Measurements from ENCODE around the gene ZMIZ1. TPM values are rescaled to one million over a fixed set of nuclear protein-coding genes. Genes with fewer than 3 reads are reported as not detected.

ZMIZ1 gene
- total RNA-seq, 1 experiment from 2014 or later = 15.4 TPM

- DNase-seq (ENCODE audit: low read depth) = peak; percentile 94
Observed at GRCh38 chr10:79149662-79150443, 81.1 kb downstream of the ZMIZ1 start.

GRCh38 chr10:79150444-79150754 lies 81.6 kb downstream of the ZMIZ1 start:
- DNase-seq (ENCODE audit: low read depth) = no peak

GRCh38 chr10:79152423-79152817 lies 83.7 kb downstream of the ZMIZ1 start:
- peak; percentile 55 for DNase-seq (ENCODE audit: low read depth)

GRCh38 chr10:79153745-79154144 lies 85.0 kb downstream of the ZMIZ1 start:
- peak; percentile 53 for DNase-seq (ENCODE audit: low read depth)

GRCh38 chr10:79155301-79156081 lies 86.7 kb downstream of the ZMIZ1 start:
- no peak for DNase-seq (ENCODE audit: low read depth)

GRCh38 chr10:79156334-79157274 lies 87.8 kb downstream of the ZMIZ1 start:
- no peak for DNase-seq (ENCODE audit: low read depth)

GRCh38 chr10:79158004-79158340 lies 89.2 kb downstream of the ZMIZ1 start:
- no peak for DNase-seq (ENCODE audit: low read depth)

- no peak for DNase-seq (ENCODE audit: low read depth)
Observed at GRCh38 chr10:79158402-79159097, 89.8 kb downstream of the ZMIZ1 start.

- DNase-seq (ENCODE audit: low read depth) = peak; percentile 65
Observed at GRCh38 chr10:79159141-79159651, 90.4 kb downstream of the ZMIZ1 start.

- no peak for DNase-seq (ENCODE audit: low read depth)
Observed at GRCh38 chr10:79159785-79160184, 91.0 kb downstream of the ZMIZ1 start.

- DNase-seq (ENCODE audit: low read depth) = no peak
Observed at GRCh38 chr10:79160191-79160590, 91.4 kb downstream of the ZMIZ1 start.

- DNase-seq (ENCODE audit: low read depth) = no peak
Observed at GRCh38 chr10:79161557-79161956, 92.8 kb downstream of the ZMIZ1 start.

- DNase-seq (ENCODE audit: low read depth) = no peak
Observed at GRCh38 chr10:79162022-79162421, 93.3 kb downstream of the ZMIZ1 start.

GRCh38 chr10:79162861-79163665 lies 94.3 kb downstream of the ZMIZ1 start:
- peak; percentile 64 for DNase-seq (ENCODE audit: low read depth)

GRCh38 chr10:79163666-79163975 lies 94.9 kb downstream of the ZMIZ1 start:
- no peak for DNase-seq (ENCODE audit: low read depth)

- no peak for DNase-seq (ENCODE audit: low read depth)
Observed at GRCh38 chr10:79164075-79164474, 95.3 kb downstream of the ZMIZ1 start.

- no peak for DNase-seq (ENCODE audit: low read depth)
Observed at GRCh38 chr10:79165070-79165778, 96.5 kb downstream of the ZMIZ1 start.

- DNase-seq (ENCODE audit: low read depth) = no peak
Observed at GRCh38 chr10:79166312-79166721, 97.6 kb downstream of the ZMIZ1 start.

GRCh38 chr10:79166741-79167140 lies 98.0 kb downstream of the ZMIZ1 start:
- no peak for DNase-seq (ENCODE audit: low read depth)

- no peak for DNase-seq (ENCODE audit: low read depth)
Observed at GRCh38 chr10:79167537-79167936, 98.8 kb downstream of the ZMIZ1 start.

Data from RPMI7951 (cell line).